MM.1S (cell line): ENCODE results near the gene PTPN13.
"Not testable (repeated sequence)": the region's sequence is repeated elsewhere in the genome, so short reads cannot be mapped to it uniquely, and the experiment has no call there.

ENCODE experiments used
- DNase-seq: peaks from one replicate; pipeline ENCODE4 v3.0.0-alpha.2; 2015
- H2AFZ ChIP-seq: fragments of 300-600 bp; sonication (generic); 2 replicates; pipeline ENCODE4 v1.6.0; 2016; ENCODE audit warnings: antibody characterized with exemption, low read length
- H3F3A ChIP-seq: fragments of 300-600 bp; sonication (generic); 2 replicates; pipeline ENCODE4 v1.6.1; 2016; ENCODE audit warnings: mild to moderate bottlenecking, antibody characterized with exemption, low read length, moderate library complexity, mixed read lengths; ENCODE audit not compliant: insufficient read depth
- H3K27ac ChIP-seq: fragments of 300-600 bp; sonication (generic); 2 replicates; pipeline ENCODE4 v1.5.1; 2016; ENCODE audit warnings: mild to moderate bottlenecking, low read length
- H3K27me3 ChIP-seq: fragments of 300-600 bp; sonication (generic); replicated peaks from 2 replicates; pipeline ENCODE4 v1.6.0; 2016; ENCODE audit warnings: low read length; ENCODE audit not compliant: insufficient read depth
- H3K36me3 ChIP-seq: fragments of 300-600 bp; sonication (generic); replicated peaks from 2 replicates; pipeline ENCODE4 v1.6.1; 2016; ENCODE audit warnings: mild to moderate bottlenecking, low read length, mixed read lengths; ENCODE audit not compliant: insufficient read depth
- H3K4me1 ChIP-seq: fragments of 300-600 bp; sonication (generic); 2 replicates; pipeline ENCODE4 v1.6.1; 2016; ENCODE audit warnings: low read length, mixed read lengths
- H3K4me2 ChIP-seq: fragments of 300-600 bp; sonication (generic); 2 replicates; pipeline ENCODE4 v1.6.0; 2016; ENCODE audit warnings: low read depth, low read length
- H3K4me3 ChIP-seq: fragments of 300-600 bp; sonication (generic); 2 replicates; pipeline ENCODE4 v1.5.1; 2016; ENCODE audit warnings: low read length, mixed read lengths
- H3K79me2 ChIP-seq: fragments of 300-600 bp; sonication (generic); 2 replicates; pipeline ENCODE4 v1.6.1; 2016; ENCODE audit warnings: mixed run types, low read length, mixed read lengths
- H3K9ac ChIP-seq: fragments of 300-600 bp; sonication (generic); 2 replicates; pipeline ENCODE4 v1.6.1; 2016; ENCODE audit warnings: low read length, mixed read lengths
- H3K9me2 ChIP-seq: fragments of 300-600 bp; sonication (generic); replicated peaks from 2 replicates; pipeline ENCODE4 v1.6.1; 2016; ENCODE audit warnings: mild to moderate bottlenecking, low read length, mixed read lengths; ENCODE audit not compliant: insufficient read depth
- H3K9me3 ChIP-seq: fragments of 300-600 bp; sonication (generic); replicated peaks from 2 replicates; pipeline ENCODE4 v1.6.1; 2016; ENCODE audit warnings: mild to moderate bottlenecking, low read length, mixed read lengths; ENCODE audit not compliant: insufficient read depth
- H4K20me1 ChIP-seq: fragments of 300-600 bp; sonication (generic); 2 replicates; pipeline ENCODE4 v1.6.1; 2016; ENCODE audit warnings: mild to moderate bottlenecking, low read length, moderate library complexity, mixed read lengths; ENCODE audit not compliant: insufficient read depth
- EZH2 ChIP-seq: fragments of 300-600 bp; sonication (generic); optimal IDR thresholded peaks from 2 replicates; pipeline ENCODE3; 2017; ENCODE audit warnings: low read depth, mild to moderate bottlenecking, antibody characterized with exemption, low read length, mixed read lengths
- EZH2phosphoT487 ChIP-seq: fragments of 300-600 bp; sonication (generic); IDR thresholded peaks from 2 replicates; pipeline ENCODE4 v1.6.1; 2018; ENCODE audit warnings: antibody characterized with exemption, low read length
- TF ChIP-seq, protein P1 (sequence below): fragments of 300-600 bp; sonication (generic); IDR thresholded peaks from 2 replicates; pipeline ENCODE4 v1.5.1; 2016; ENCODE audit warnings: antibody characterized with exemption, low read length, mixed read lengths

Gene PTPN13

DNA sequence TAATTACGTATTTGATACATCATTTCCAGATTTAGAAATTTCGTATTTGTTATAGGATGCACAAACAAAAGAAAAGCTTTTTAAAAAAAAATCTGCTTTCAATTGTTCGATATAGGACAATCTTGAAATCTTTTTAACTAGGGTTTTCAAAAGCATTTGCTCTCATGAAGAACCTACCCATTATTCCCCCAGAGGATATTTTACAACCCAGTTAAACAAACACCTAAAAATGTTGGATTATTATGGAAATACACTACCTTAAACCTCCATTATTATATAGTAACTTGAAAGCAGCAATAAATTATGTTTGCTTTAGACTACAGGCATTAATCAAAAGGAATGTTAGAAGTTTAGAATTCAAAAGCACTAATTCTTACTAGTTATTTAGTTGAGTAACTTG lies 110.5 kb downstream of the PTPN13 start:
- no peak for DNase-seq
- Histone ChIP-seq H3K36me3 (no peaks in the 10 kb centered on the region), H2AFZ (no peak overlapping the region), H3K9me2 (no peaks in the 10 kb centered on the region), H3K4me3 (no peak overlapping the region), H3K9ac (no peak overlapping the region), H3K79me2 (no peaks in the 10 kb centered on the region), H3K27ac (no peak overlapping the region), H3K4me1 (no peaks in the 10 kb centered on the region), H3K4me2 (no peak overlapping the region), H4K20me1 (no peaks in the 10 kb centered on the region), H3F3A (no peaks in the 10 kb centered on the region), H3K9me3 (no peaks in the 10 kb centered on the region), H3K27me3 (no peaks in the 10 kb centered on the region)
- TF ChIP-seq EZH2phosphoT487, result no peak

DNA sequence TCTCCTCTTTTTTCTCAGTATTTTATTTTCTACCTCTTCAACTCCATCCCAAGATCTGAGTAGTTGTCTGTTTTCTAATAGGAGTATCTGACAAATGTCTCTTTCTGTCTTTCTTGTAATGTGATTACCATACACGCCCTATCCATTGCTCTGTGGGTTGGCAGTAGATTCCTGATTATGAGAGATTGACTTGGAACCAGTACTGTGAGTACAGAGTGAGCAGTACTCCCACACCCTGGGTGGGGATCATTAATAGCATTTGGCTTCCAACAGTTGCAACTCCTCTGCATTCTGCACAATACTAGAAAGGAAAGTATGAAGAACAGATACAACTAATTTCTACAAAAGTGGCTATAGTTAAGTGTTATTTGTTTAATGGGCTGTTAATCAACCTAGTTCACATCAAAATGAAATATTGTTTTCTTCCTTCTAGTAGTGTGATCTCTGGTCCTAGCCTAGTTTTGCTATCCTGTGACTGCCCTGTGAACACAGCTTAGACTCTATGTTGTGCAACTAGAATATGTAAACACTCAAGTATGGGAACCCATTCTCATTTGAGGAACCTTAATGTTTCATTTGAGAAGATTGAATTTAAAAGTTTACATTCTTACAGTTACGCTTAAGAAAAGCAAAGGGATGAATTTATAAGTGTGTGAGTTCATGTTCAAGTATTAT lies 112.9 kb downstream of the PTPN13 start:
- Histone ChIP-seq H3K79me2 (no peaks in the 10 kb centered on the region), H3K27ac (no peak overlapping the region), H3K9me3 (no peaks in the 10 kb centered on the region), H3F3A (no peaks in the 10 kb centered on the region), H2AFZ (no peak overlapping the region), H4K20me1 (no peaks in the 10 kb centered on the region), H3K9me2 (no peaks in the 10 kb centered on the region), H3K27me3 (no peaks in the 10 kb centered on the region), H3K4me1 (no peaks in the 10 kb centered on the region), H3K36me3 (no peaks in the 10 kb centered on the region), H3K4me2 (no peak overlapping the region), H3K9ac (no peak overlapping the region), H3K4me3 (no peak overlapping the region)
- TF ChIP-seq, protein P1, sequence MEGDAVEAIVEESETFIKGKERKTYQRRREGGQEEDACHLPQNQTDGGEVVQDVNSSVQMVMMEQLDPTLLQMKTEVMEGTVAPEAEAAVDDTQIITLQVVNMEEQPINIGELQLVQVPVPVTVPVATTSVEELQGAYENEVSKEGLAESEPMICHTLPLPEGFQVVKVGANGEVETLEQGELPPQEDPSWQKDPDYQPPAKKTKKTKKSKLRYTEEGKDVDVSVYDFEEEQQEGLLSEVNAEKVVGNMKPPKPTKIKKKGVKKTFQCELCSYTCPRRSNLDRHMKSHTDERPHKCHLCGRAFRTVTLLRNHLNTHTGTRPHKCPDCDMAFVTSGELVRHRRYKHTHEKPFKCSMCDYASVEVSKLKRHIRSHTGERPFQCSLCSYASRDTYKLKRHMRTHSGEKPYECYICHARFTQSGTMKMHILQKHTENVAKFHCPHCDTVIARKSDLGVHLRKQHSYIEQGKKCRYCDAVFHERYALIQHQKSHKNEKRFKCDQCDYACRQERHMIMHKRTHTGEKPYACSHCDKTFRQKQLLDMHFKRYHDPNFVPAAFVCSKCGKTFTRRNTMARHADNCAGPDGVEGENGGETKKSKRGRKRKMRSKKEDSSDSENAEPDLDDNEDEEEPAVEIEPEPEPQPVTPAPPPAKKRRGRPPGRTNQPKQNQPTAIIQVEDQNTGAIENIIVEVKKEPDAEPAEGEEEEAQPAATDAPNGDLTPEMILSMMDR, result no peak
- TF ChIP-seq EZH2 (no peak), EZH2phosphoT487 (no peak)
- no peak for DNase-seq

DNA sequence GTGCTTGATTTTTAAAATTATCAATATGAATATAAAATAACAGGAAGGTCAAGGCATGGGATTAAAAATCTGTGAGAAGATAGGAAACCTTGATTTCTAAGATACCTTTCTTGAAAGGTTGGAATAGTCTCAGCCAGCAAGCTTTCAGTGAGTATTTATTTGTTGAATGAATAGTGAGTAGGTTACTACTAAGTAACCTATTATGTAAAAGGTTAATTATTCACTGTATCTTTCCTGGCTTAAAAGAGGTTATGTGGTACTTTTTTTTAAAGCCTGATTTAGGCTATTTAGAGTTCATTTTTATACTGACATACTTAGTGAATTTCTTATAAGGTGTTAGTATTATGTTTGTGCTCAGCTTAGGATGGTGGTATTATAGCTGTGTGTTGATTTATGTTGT lies 123.5 kb downstream of the PTPN13 start:
- TF ChIP-seq EZH2, result no peak
- TF ChIP-seq, protein P1, result no peak
- no peak for TF ChIP-seq EZH2phosphoT487
- Histone ChIP-seq H3K9ac (no peak overlapping the region), H3K9me3 (no peaks in the 10 kb centered on the region), H3K79me2 (no peaks in the 10 kb centered on the region), H3K4me2 (no peak overlapping the region), H3F3A (no peaks in the 10 kb centered on the region), H3K9me2 (no peaks in the 10 kb centered on the region), H4K20me1 (no peaks in the 10 kb centered on the region), H3K27ac (no peak overlapping the region), H3K36me3 (no peaks in the 10 kb centered on the region), H2AFZ (no peak overlapping the region), H3K4me1 (no peaks in the 10 kb centered on the region), H3K27me3 (no peaks in the 10 kb centered on the region), H3K4me3 (no peak overlapping the region)
- no peak for DNase-seq

DNA sequence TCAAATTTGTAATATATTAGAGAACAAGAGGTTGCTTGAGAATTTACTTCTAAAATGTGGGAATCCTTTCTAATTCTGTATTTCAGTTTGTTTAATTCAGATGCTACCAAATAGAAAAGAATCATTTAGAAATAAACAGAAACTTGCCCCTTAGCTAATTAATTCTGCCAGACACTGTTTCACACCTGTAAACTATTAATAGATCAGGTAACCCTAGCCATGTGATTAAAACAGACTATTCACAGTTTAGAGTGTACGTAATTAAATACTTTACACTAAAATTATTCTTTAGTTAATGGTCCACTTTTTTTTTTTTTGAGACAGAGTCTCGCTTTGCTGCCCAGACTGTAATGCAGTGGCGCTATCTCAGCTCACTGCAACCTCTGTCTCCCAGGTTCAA lies 124.0 kb downstream of the PTPN13 start:
- H3K9me3 ChIP-seq, result no peaks in the 10 kb centered on the region
- no peak overlapping the region for H3K4me2 ChIP-seq
- H3K4me3 ChIP-seq, result no peak overlapping the region
- no peak for DNase-seq
- H2AFZ ChIP-seq, result no peak overlapping the region
- no peaks in the 10 kb centered on the region for H3K27me3 ChIP-seq
- TF ChIP-seq, protein P1, result no peak
- TF ChIP-seq EZH2 (no peak), EZH2phosphoT487 (no peak)
- no peaks in the 10 kb centered on the region for H3K79me2 ChIP-seq
- H4K20me1 ChIP-seq, result no peaks in the 10 kb centered on the region
- no peaks in the 10 kb centered on the region for H3K36me3 ChIP-seq
- H3K27ac ChIP-seq, result no peak overlapping the region
- H3K4me1 ChIP-seq, result no peaks in the 10 kb centered on the region
- H3K9me2 ChIP-seq, result no peaks in the 10 kb centered on the region
- no peak overlapping the region for H3K9ac ChIP-seq
- H3F3A ChIP-seq, result no peaks in the 10 kb centered on the region

DNA sequence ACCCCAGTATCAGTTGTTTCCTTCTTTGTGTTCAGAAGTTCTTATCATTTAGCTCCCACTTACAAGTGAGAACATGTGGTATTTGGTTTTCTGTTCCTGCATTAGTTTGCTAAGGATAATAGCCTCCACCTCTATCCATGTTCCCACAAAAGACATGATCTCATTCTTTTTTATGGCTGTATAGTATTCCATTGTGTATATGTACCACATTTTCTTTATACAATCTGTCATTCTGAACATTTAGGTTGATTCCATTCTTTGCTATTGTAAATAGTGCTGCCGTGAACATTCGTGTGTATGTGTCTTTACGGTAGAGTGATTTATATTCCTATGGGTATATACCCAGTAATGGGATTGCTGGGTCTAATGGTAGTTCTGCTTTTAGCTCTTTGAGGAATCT lies 125.0 kb downstream of the PTPN13 start:
- not testable (repeated sequence) for H3K27me3 ChIP-seq, H3K4me2 ChIP-seq, DNase-seq, H3K36me3 ChIP-seq, H3K9me3 ChIP-seq, H3K4me1 ChIP-seq, H3K79me2 ChIP-seq, H3K9ac ChIP-seq, H3F3A ChIP-seq, H3K27ac ChIP-seq, H3K4me3 ChIP-seq, H3K9me2 ChIP-seq, H2AFZ ChIP-seq, H4K20me1 ChIP-seq
